Liver (tissue), 2 donors: ENCODE measurements around the gene ANTXR2.

Source experiments
- CTCF ChIP-seq: fragments of 150-350 bp; IDR thresholded peaks from 2 replicates; pipeline ENCODE4 v1.5.1; 2017; ENCODE audit warnings: improper control_type of control experiment, low read depth, low read length; ENCODE audit not compliant: missing input control
- YY1 ChIP-seq: IDR thresholded peaks from 2 replicates; pipeline ENCODE4 v1.6.1; 2016; ENCODE audit warnings: antibody characterized with exemption, mild to moderate bottlenecking
- donor health status: healthy.

DNA sequence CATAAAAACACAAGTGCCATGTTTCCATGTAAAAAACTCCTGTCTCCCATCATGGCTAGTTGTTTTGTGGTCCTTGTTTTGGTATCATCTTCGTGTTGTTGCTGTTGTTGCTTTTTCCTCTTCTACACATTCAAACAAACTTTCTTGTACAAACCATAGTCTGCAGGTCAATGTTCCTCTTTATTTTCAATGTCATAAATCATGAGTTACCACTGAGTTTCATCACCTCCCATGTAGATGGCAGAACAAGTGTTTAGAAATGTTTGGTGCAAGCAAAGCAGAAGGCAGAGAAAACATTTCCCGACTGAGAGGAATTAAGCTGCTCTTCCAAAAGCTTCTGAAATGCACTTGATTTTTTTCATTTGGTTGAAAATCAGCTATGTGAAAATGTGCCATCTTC, 166.0 kb downstream of the ANTXR2 start:
- TF ChIP-seq CTCF, result no peak
- TF ChIP-seq YY1, result no peak
